ENCODE data around the gene HPX.

Gene HPX

GRCh38 chr11:6390718-6391469, 49.9 kb downstream of the HPX start:
- DNase-seq (ENCODE audit: low spot score) = no peak

GRCh38 chr11:6389905-6390717, 50.7 kb downstream of the HPX start, which contains the start of gene SMPD1:
TSS of gene SMPD1 (plus strand) at chr11:6390474. CDS start at chr11:6390599, 125 bp downstream.
- DNase-seq (ENCODE audit: low spot score) = peak; percentile 96

GRCh38 chr11:6388748-6389147, 52.0 kb downstream of the HPX start:
- no peak for DNase-seq (ENCODE audit: low spot score)

GRCh38 chr11:6387811-6388599, 52.8 kb downstream of the HPX start:
- DNase-seq (ENCODE audit: low spot score) = no peak

- DNase-seq (ENCODE audit: low spot score) = no peak
Observed at GRCh38 chr11:6385046-6385777, 55.6 kb downstream of the HPX start.

Measured in GM03348 (cell line).